ENCODE data around the gene HMSD. TPM values are rescaled to one million over a fixed set of nuclear protein-coding genes. Genes with fewer than 3 reads are reported as not detected.

HMSD gene
- total RNA-seq, 6 experiments from 2014 or later = 0.21 to 0.38 TPM; not detected in 4

DNA sequence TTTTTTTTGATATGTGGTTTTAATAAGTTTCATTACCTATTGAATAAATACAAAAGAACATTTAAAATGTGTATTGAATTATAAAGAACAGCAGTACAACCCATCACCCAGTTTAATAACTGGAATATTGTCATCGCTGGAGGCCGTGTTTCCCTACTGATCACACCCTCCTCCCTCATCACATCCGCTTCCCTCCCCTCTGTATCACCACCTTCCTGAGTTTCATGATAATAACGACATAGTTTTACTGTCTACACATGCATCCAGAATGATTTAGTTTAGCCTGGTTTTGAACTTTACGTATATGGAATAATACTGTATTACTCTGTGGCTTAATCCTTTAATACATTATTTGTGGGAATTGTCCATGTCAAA is 22.9 kb downstream of the HMSD start:
- H3K4me1 Mint-ChIP-seq (ENCODE audit: low read depth) = peaks cover 65% of the 10 kb centered on the region
- no peak for DNase-seq
- peak overlapping the region; percentile 92 for H3K4me3 Mint-ChIP-seq
- H3K27ac Mint-ChIP-seq = peak overlapping the region; percentile 96
- no peaks in the 10 kb centered on the region; the same call in none of the 2 replicates for H3K27me3 Mint-ChIP-seq (ENCODE audit: insufficient read depth)
- H3K9me3 Mint-ChIP-seq = no peaks in the 10 kb centered on the region
- TF ChIP-seq, protein P1, sequence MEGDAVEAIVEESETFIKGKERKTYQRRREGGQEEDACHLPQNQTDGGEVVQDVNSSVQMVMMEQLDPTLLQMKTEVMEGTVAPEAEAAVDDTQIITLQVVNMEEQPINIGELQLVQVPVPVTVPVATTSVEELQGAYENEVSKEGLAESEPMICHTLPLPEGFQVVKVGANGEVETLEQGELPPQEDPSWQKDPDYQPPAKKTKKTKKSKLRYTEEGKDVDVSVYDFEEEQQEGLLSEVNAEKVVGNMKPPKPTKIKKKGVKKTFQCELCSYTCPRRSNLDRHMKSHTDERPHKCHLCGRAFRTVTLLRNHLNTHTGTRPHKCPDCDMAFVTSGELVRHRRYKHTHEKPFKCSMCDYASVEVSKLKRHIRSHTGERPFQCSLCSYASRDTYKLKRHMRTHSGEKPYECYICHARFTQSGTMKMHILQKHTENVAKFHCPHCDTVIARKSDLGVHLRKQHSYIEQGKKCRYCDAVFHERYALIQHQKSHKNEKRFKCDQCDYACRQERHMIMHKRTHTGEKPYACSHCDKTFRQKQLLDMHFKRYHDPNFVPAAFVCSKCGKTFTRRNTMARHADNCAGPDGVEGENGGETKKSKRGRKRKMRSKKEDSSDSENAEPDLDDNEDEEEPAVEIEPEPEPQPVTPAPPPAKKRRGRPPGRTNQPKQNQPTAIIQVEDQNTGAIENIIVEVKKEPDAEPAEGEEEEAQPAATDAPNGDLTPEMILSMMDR (IDR thresholded peaks at IDR 0.05) = no peak
- peaks cover 5% of the 10 kb centered on the region; the same call in 1 of the 2 replicates for H3K36me3 Mint-ChIP-seq (ENCODE audit: low read depth)

DNA sequence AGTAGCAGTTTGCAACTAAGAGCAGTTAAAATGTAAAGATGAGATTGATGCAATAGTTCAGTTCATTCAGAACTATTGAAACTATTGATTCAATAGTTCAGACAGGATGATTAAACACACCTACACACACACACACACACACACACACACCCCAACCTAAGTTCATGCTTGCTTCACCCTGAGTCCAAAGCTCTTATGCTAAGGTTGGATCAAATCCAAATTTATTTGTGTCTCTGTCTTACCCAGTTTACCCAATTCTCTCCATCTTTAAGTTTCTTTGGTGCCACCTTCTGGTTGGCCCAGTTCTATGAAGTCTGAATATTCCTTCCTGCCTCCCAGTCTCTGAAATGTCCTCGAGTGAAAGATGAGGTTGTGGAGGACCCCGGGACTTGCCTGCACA is 25.9 kb downstream of the HMSD start:
- DNase-seq = peak; percentile 46
- TF ChIP-seq, protein P1 (IDR thresholded peaks at IDR 0.05) = peak; percentile 64
- H3K27me3 Mint-ChIP-seq (ENCODE audit: insufficient read depth) = no peaks in the 10 kb centered on the region; the same call in 1 of the 2 replicates
- no peaks in the 10 kb centered on the region for H3K9me3 Mint-ChIP-seq
- peaks cover 5% of the 10 kb centered on the region; the same call in 1 of the 2 replicates for H3K36me3 Mint-ChIP-seq (ENCODE audit: low read depth)
- no peak overlapping the region for H3K4me3 Mint-ChIP-seq
- H3K27ac Mint-ChIP-seq = peak overlapping the region; percentile 55
- H3K4me1 Mint-ChIP-seq (ENCODE audit: low read depth) = peaks cover 64% of the 10 kb centered on the region

DNA sequence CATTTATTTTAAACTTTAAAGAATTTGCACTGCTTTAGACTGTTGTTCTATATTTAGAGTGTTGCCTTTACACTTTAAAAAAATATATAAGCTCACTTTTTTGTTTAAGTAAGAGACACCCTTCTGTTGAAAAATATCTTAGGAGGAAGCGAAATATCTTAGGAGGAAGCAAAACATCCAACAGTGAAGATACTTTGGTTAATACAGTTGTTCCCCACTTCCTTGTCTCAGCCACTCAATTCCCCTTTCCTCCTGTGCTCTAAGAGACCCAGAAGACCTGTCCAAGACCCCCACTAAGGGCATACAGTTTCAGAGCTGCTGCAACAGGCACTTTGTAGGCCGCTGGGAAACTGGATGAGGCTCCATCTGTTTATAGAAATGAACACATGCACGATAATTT is 26.5 kb downstream of the HMSD start:
- Mint-ChIP-seq H3K27me3 (ENCODE audit: insufficient read depth) (no peaks in the 10 kb centered on the region; the same call in 1 of the 2 replicates), H3K4me1 (ENCODE audit: low read depth) (peaks cover 68% of the 10 kb centered on the region), H3K27ac (peak overlapping the region; percentile 55; the same call in 1 of the 2 replicates), H3K36me3 (ENCODE audit: low read depth) (peaks cover 5% of the 10 kb centered on the region; the same call in 1 of the 2 replicates), H3K4me3 (no peak overlapping the region), H3K9me3 (no peaks in the 10 kb centered on the region)
- TF ChIP-seq, protein P1 (IDR thresholded peaks at IDR 0.05) = no peak
- no peak for DNase-seq

DNA sequence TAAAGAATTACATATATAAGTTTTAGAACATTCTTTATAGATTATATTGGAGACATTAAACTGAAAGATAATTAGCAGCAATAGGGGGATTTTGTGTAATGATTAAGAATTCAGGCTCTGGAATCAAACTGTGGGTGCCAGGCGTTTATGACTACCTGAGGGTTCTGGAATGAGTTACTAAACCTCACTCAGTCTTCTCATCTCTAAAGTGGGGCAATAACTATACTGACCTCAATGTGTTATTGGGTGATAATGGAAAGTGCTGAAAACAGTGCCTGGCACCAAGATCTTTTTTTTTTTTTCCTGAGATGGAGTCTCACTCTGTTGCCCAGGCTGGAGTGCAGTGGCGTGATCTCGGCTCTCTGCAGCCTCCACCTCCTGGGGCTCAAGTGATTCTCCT is 27.9 kb downstream of the HMSD start:
- TF ChIP-seq, protein P1 (IDR thresholded peaks at IDR 0.05) = no peak
- Mint-ChIP-seq H3K4me3 (no peak overlapping the region), H3K36me3 (ENCODE audit: low read depth) (peaks cover 12% of the 10 kb centered on the region), H3K4me1 (ENCODE audit: low read depth) (peaks cover 55% of the 10 kb centered on the region), H3K27ac (no peak overlapping the region), H3K9me3 (no peaks in the 10 kb centered on the region), H3K27me3 (ENCODE audit: insufficient read depth) (no peaks in the 10 kb centered on the region)
- DNase-seq = no peak

DNA sequence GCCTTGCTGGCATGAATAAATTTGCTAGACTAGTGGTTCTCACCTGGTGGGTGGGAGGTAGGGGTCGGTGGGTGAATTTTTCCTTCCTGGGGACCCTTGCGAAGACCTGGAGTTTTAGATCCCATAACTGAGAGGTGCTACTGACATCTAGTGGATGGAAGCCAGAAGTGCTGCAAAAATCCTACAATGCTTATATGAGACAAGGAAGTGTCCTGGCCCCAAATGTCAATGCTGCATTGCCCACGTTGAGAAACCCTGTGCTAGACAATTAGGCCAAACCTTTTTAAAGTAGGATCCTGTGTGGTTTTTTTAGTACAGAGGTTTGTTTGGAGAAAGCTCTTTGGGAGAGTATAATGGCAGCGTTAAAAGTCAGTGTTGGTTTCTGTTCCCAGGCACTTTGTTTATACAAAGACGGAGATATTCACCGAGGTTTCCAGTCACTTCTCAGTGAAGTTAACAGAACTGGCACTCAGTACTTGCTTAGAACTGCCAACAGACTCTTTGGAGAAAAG is 30.4 kb downstream of the HMSD start:
- DNase-seq = peak; percentile 53
- TF ChIP-seq, protein P1 (IDR thresholded peaks at IDR 0.05) = peak; percentile 92
- H3K27ac Mint-ChIP-seq = peak overlapping the region; percentile 75
- peaks cover 14% of the 10 kb centered on the region for H3K36me3 Mint-ChIP-seq (ENCODE audit: low read depth)
- no peaks in the 10 kb centered on the region for H3K9me3 Mint-ChIP-seq
- peak overlapping the region; percentile 83 for H3K4me3 Mint-ChIP-seq
- H3K4me1 Mint-ChIP-seq (ENCODE audit: low read depth) = peaks cover 36% of the 10 kb centered on the region
- H3K27me3 Mint-ChIP-seq (ENCODE audit: insufficient read depth) = no peaks in the 10 kb centered on the region
